Duodenal mucosa (tissue), 2 donors: Measurements from ENCODE around the gene TM9SF1.

Source experiments
- H3K27ac ChIP-seq: one replicate; pipeline ENCODE4 v1.7.0; 2013; ENCODE audit warnings: low read depth, low read length
- H3K27me3 ChIP-seq, 2 donors: one replicate each; pipeline ENCODE4 v1.7.0; 2013; ENCODE audit warnings: low read length in 2 of 2, control low read depth in 1 of 2; ENCODE audit not compliant: insufficient read depth in 2 of 2, control insufficient read depth in 1 of 2
- H3K36me3 ChIP-seq, 2 donors: one replicate each; pipeline ENCODE4 v1.7.0; 2013; ENCODE audit warnings: low read length in 2 of 2, control low read depth in 1 of 2; ENCODE audit not compliant: insufficient read depth in 2 of 2, control insufficient read depth in 1 of 2
- H3K4me1 ChIP-seq, 2 donors: one replicate each; pipeline ENCODE4 v1.7.0; 2013; ENCODE audit warnings: low read length in 2 of 2, control low read depth in 1 of 2; ENCODE audit not compliant: insufficient read depth in 2 of 2, control insufficient read depth in 1 of 2
- H3K4me3 ChIP-seq, 2 donors: one replicate each; pipeline ENCODE4 v1.7.0; 2013; ENCODE audit warnings: low read length in 2 of 2, low read depth in 1 of 2
- H3K9ac ChIP-seq, 2 donors: one replicate each; pipeline ENCODE4 v1.7.0; 2013; ENCODE audit warnings: low read length in 2 of 2, low read depth in 1 of 2
- H3K9me3 ChIP-seq, 2 donors: one replicate each; pipeline ENCODE4 v1.7.0; 2013; ENCODE audit warnings: low read length in 2 of 2, control low read depth in 1 of 2; ENCODE audit not compliant: control insufficient read depth in 1 of 2

TM9SF1 gene

DNA sequence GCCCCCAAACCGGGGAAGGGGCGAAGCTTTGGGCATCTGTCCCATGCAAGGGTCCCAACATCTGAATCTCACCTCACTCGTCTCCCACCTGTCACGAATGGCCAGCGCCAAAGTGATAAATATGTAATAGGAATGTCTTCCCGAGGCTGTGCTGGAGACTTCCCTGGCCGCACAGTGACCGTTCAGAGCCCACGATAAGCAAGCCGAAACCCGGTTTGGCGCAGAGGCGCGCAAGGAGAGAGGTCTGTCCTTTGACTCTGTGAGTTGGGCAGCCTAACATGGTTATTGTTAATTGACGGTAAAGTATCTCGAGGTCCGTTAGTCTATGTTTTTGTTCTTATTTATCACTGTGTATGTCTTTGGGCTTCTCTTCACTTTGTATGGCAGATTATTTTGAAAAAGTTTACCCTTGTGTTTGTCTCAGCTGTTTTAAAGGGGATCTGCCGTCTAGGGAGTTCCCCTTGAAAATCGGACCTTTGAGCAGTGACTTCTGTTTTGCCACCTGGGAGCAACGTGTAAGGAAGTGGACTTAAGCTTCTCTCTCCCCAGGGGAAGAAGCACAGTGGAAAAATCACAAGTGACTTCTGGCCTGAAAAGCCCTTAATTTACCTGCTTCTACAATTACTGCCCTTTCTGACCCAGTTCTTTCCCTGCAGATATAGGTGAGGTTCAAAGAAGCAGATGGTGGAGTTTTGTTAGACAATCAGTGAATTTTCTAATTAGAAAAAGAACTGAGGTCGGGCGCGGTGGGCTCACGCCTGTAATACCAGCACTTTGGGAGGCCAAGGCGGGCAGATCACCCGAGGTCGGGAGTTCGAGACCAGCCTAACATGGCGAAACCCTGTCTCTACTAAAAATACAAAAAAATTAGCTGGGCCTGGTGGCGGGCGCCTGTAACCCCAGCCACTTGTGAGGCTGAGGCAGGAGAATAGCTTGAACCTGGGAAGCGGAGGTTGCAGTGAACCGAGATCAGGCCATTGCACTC is 1.1 kb upstream of the TM9SF1 start:
- peaks cover 26 to 29% of the 10 kb centered on the region in 2 donors for H3K4me1 ChIP-seq
- H3K36me3 ChIP-seq: peaks cover 7 to 17% of the 10 kb centered on the region in 2 donors
- H3K27ac ChIP-seq: peak overlapping the region; percentile 97
- peak overlapping the region; percentile 80 to 89 for H3K4me3 ChIP-seq
- no peaks in the 10 kb centered on the region for H3K9me3 ChIP-seq
- peak overlapping the region; percentile 72 to 93 for H3K9ac ChIP-seq
- H3K27me3 ChIP-seq: no peaks in the 10 kb centered on the region

DNA sequence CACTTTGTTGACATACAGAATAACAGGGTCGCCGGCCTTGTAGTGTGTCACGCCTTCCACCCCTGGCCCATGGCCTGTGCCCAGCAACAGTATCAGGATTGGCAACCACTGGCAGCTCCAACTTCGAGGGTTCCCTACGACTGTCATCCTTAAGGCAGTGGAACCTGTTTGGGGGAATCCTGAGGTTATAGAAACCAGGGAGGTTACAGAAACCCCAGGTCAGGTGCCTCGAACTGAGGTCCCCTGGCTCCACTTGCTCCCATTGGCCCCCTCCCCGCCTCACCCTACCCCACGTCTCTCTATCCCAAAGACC is 412 bp downstream of the TM9SF1 start:
- Histone ChIP-seq H3K4me3 (peak overlapping the region; percentile 80 to 89), H3K36me3 (peaks cover 10 to 29% of the 10 kb centered on the region in 2 donors)

DNA sequence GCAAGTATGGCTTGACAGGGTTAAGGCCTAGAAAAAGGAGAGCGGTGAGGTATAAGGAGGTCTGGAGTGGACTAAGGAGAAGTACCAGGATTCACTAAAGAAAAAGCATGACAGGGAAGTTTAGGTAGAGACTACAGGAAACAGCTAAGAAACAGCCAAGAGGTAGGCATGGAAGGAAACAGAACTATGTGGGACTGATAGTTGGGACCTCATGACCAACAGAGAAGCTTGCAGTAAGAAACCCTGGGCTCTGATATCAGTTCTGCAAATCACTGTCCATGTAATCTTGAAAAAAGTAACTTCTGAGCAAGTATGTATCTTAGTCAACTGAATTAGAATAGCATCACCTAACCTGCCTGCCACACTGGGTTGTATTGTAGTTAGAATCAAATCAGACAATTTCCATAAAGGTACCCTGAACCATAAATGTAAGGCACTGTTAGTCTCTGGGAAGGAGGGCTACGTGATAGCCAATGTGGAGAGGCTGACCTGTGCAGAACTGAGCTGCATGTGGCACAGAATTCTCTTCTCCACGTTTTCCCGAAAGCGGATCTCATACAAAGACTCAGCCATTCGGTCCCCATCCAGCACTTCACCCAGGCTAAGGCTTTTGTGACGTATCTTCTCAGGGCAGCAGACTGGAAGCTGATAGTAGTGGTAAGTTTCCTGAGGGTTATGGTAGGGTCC is 912 bp downstream of the TM9SF1 start:
- Histone ChIP-seq H3K9ac (peak overlapping the region; percentile 72 to 93), H3K27ac (no peak overlapping the region), H3K4me3 (peak overlapping the region; percentile 80 to 89), H3K4me1 (peaks cover 28 to 29% of the 10 kb centered on the region in 2 donors), H3K9me3 (no peaks in the 10 kb centered on the region), H3K36me3 (peaks cover 10 to 31% of the 10 kb centered on the region in 2 donors), H3K27me3 (no peaks in the 10 kb centered on the region)

More for the DNA sequence above, 412 bp downstream of the TM9SF1 start:
- Histone ChIP-seq H3K27me3 (no peaks in the 10 kb centered on the region), H3K9me3 (no peaks in the 10 kb centered on the region), H3K9ac (peak overlapping the region; percentile 72 to 93), H3K4me1 (peaks cover 26 to 29% of the 10 kb centered on the region in 2 donors), H3K27ac (peak overlapping the region; percentile 97)

DNA sequence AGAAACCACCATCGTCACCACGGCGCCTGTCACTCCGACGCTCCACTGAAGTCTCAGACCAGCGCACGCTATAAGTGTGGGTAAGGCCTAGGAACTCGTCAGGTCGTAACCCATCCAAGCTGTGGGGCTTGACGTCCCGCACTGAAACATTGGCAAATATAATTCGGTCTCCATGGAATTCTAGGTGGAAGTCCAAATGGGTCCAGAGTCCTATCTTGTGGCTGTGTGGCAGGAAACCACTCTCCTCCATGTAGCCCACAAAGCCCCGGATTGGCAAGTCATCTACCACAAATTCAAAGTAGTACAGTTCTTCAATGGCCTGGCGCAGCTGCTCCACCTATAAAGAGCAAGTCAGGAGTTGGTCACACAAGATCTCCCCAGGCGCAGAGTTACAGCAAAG is 2.3 kb downstream of the TM9SF1 start:
- Histone ChIP-seq H3K36me3 (peaks cover 10 to 31% of the 10 kb centered on the region in 2 donors), H3K9me3 (no peaks in the 10 kb centered on the region), H3K27ac (no peak overlapping the region), H3K4me1 (peaks cover 28% of the 10 kb centered on the region in 2 donors), H3K9ac (no peak overlapping the region), H3K4me3 (no peak overlapping the region), H3K27me3 (no peaks in the 10 kb centered on the region)

DNA sequence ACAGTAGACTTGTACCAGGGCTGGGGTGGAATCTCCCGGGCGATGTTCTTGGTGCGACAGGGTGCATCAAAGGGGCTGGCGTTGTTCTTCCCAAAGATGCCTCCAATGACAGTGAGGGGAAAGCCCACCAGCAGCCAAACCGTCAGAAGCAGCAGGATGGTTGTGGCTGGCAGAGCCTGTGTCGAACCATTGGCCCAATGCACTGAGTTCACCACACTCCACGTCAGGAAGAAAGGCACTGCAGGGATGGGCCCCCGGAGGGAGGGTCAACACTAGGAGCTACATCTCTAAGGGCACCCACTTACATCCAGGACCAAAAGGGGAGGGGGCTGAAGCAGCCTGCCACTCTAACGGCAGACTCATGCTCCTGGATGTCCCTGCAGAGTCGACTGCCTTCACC is 4.8 kb downstream of the TM9SF1 start:
- H3K36me3 ChIP-seq: peaks cover 19 to 46% of the 10 kb centered on the region in 2 donors
- no peaks in the 10 kb centered on the region for H3K9me3 ChIP-seq
- no peaks in the 10 kb centered on the region for H3K27me3 ChIP-seq
- peaks cover 25 to 29% of the 10 kb centered on the region in 2 donors for H3K4me1 ChIP-seq
- no peak overlapping the region for H3K4me3 ChIP-seq
- H3K27ac ChIP-seq: no peak overlapping the region
- H3K9ac ChIP-seq: no peak overlapping the region

GRCh38 chr14:24189460-24189859 is 5.8 kb downstream of the TM9SF1 start:
- no peaks in the 10 kb centered on the region for H3K9me3 ChIP-seq
- H3K27me3 ChIP-seq: no peaks in the 10 kb centered on the region
- H3K27ac ChIP-seq: no peak overlapping the region
- peaks cover 27 to 55% of the 10 kb centered on the region in 2 donors for H3K36me3 ChIP-seq
- peak overlapping the region in 1 of 2 donors; percentile 79 for H3K4me3 ChIP-seq
- no peak overlapping the region for H3K9ac ChIP-seq
- H3K4me1 ChIP-seq: peaks cover 20 to 24% of the 10 kb centered on the region in 2 donors

GRCh38 chr14:24189059-24189375 is 6.2 kb downstream of the TM9SF1 start:
- peaks cover 28 to 60% of the 10 kb centered on the region in 2 donors for H3K36me3 ChIP-seq
- H3K9me3 ChIP-seq: no peaks in the 10 kb centered on the region
- H3K27me3 ChIP-seq: no peaks in the 10 kb centered on the region
- peak overlapping the region in 1 of 2 donors; percentile 10 for H3K9ac ChIP-seq
- no peak overlapping the region for H3K27ac ChIP-seq
- peaks cover 16 to 19% of the 10 kb centered on the region in 2 donors for H3K4me1 ChIP-seq
- H3K4me3 ChIP-seq: peak overlapping the region; percentile 79 to 85

DNA sequence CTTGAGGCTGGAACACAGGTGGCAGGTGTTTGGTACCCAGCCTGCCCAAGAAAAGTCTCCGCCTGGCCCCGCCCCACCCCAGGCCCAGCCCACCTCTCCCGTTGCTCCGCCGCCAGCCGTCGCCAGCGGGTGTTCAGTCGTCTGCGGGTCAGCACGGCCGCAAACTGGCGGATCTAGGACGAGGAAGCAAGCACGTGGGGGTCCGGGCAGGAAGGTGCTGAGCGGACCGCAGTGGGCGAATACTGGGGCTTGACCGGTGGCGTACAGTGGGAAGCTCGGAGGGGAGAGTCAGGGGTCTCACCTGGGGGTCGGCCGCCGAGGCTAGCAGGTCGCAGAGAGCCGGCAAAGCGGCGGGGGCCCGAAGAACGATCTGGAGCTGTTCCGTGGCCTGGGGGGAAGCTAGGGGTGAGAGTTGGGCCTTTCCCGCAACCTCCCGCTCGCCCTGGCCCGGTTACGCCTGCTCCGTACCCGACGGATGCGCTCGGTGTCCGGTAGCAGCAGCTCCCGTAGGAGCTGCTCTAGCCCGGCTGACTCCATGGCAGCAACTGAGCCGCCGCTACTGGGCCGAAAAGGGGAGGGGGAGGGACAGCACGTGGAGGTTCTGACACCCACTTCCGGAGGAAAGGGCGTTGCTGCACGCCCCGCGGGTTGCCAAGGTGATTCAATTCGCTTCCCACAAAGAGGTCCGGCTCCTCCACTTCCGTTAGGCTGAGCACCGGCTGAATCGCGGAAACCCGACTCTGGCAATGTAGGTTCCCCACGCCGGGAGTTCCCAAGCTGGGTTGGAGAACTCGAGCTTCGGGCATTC is 6.8 kb downstream of the TM9SF1 start, which contains the start of gene IPO4:
Gene IPO4 (minus strand): TSS at position 566 of the 808 bp plus-strand sequence. CDS start 29 bp downstream, at position 537.
- peak within 1 kb of the TSS; percentile 35 for H3K27ac ChIP-seq
- H3K9me3 ChIP-seq: no peaks in the 10 kb centered on the region
- H3K27me3 ChIP-seq: no peaks in the 10 kb centered on the region
- H3K36me3 ChIP-seq: peaks cover 28 to 63% of the 10 kb centered on the region in 2 donors
- peak within 1 kb of the TSS; percentile 79 to 85 for H3K4me3 ChIP-seq
- peaks cover 14 to 17% of the 10 kb centered on the region in 2 donors for H3K4me1 ChIP-seq
- peak within 1 kb of the TSS; percentile 10 to 44 for H3K9ac ChIP-seq

GRCh38 chr14:24187539-24187915 is 7.7 kb downstream of the TM9SF1 start:
- H3K9ac ChIP-seq: peak overlapping the region; percentile 10 to 44
- peaks cover 14 to 17% of the 10 kb centered on the region in 2 donors for H3K4me1 ChIP-seq
- peaks cover 35 to 66% of the 10 kb centered on the region in 2 donors for H3K36me3 ChIP-seq
- no peaks in the 10 kb centered on the region for H3K9me3 ChIP-seq
- no peaks in the 10 kb centered on the region for H3K27me3 ChIP-seq
- H3K4me3 ChIP-seq: peak overlapping the region; percentile 79 to 85
- H3K27ac ChIP-seq: no peak overlapping the region
